A549 treated with CORT108297 at 1 μM for 4 hours (cell line): ENCODE data around the gene CLHC1. TPM values are rescaled to one million over a fixed set of nuclear protein-coding genes. Genes with fewer than 3 reads are reported as not detected.

Experiments
- total RNA-seq: library from RNA; stranded (reverse); fragments of 200-300 nt; extraction: Qiagen RNA extraction; gene quantifications from 5 replicates; pipeline ENCODE4 v1.2.3, GENCODE V29; 2022

The CLHC1 gene
- total RNA-seq, result 2.1 to 4.0 TPM (median 2.2 TPM) in 5 replicates

DNA sequence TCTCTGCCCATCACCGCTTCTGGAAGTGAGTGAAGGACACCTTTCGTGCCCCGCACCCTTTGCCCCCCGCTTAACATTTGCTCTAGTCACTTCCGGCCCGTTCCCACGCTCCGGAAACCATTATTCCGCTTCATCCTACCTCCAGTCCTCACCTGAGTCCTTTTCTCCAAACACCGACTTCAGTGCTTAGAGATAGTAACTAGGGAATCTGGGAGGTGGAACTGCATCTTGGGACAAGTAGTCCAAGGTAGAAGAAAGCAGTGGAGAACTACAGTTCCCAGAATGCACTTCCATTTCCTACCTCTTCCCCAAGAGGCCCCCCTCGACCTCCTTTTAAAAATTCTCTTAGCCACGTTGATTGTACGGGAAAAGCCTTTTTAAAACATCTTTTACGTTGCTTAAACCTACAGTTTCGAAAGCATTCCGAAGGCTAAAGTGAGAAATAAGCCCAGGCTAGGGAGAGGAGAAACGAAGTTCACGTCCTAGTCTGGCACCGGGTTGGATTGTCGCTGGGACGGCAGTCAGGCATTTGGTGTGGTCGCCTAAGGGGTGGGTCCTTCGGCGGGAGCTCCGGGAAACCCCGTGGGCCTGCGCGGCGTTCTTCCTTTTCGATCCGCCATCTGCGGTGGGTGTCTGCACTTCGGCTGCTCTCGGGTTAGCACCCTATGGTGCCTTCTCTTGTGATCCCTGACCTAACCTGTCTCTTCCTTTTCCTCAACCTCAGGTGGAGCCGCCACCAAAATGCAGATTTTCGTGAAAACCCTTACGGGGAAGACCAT lies at the start of gene CLHC1, which contains the start of gene RPS27A:
TSS of gene CLHC1 (minus strand) at position 210 of the 779 bp plus-strand sequence. CDS start 9,882 bp downstream, outside the sequence.
TSS of gene RPS27A (plus strand) at position 605 of the 779 bp plus-strand sequence. CDS start at position 742, 137 bp downstream.

DNA sequence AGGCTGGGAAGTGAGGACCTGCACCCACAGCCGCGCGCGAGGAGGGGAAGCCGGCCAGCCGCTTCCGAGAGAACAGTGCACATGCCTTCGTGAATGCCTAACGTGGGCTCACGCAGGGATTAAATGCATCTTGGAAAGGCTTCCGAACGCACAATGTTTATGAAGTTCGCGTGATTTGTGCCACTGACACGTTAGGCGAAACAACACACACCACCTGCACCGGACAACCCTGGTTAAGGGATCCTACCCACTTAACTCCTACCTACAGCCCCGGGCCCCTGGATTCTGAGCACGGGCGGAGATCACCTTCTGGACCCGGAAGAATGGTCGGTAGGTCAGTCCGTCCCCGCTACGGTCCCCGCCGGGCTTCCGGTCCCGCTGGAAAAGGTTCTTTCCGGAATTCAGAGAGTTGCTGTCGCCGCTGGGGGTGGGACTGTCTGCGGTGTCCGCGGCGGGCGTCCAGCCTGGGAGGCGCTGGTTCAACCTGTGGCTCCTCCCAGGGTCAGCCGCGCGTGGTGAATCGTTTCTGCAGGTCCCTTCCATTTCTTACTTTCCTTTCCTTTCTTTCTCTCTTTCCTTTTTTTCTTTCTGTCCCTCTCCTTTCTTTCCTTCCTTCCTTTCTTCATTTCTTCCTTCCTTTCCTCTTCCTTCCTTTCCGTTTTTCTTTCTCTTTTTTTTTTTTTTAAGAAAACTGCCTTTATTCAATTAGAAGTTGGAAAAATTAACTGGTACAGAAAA lies 37.0 kb upstream of the CLHC1 start, which contains the start of gene MTIF2:
TSS of gene MTIF2 (minus strand) at position 325 of the 738 bp plus-strand sequence. CDS start 5,373 bp downstream, outside the sequence.

Other genes starting within 250 kb of the CLHC1 start
- 470 to 522 TPM (median 489 TPM) in 5 replicates for gene RTN4, start 181.8 kb downstream of the CLHC1 start, total RNA-seq
- gene RPS27A, start 395 bp upstream of the CLHC1 start, total RNA-seq, result 2,600 to 3,202 TPM (median 2,768 TPM) in 5 replicates
- gene MTIF2, start 36.9 kb upstream of the CLHC1 start, total RNA-seq, result 39.2 to 50.8 TPM (median 40.6 TPM) in 5 replicates
- gene CCDC88A, start 187.6 kb upstream of the CLHC1 start, total RNA-seq, result 17.7 to 26.0 TPM (median 24.1 TPM) in 5 replicates